K562 (cell line): Measurements from ENCODE around the gene TMEM150A. TPM values are rescaled to one million over a fixed set of nuclear protein-coding genes. Genes with fewer than 3 reads are reported as not detected.
A peak's percentile ranks its signal among the peaks of the same experiment; 100 is the strongest.

Source experiments
- CBFA2T2 ChIP-seq: fragments of 450-650 bp; conservative IDR thresholded peaks from 2 replicates; pipeline ENCODE4 v1.6.1; 2017; ENCODE audit warnings: mild to moderate bottlenecking
- ESRRA ChIP-seq: fragments of 450-650 bp; IDR thresholded peaks from 2 replicates; pipeline ENCODE4 v1.6.1; 2014; ENCODE audit warnings: low read depth, mild to moderate bottlenecking, moderate library complexity, borderline replicate concordance
- GMEB1 ChIP-seq: fragments of 250-450 bp; sonication (Bioruptor Pico); IDR thresholded peaks from 2 replicates; pipeline ENCODE4 v1.4.0; 2020; ENCODE audit warnings: mild to moderate bottlenecking
- JUNB ChIP-seq: fragments of 450-650 bp; formaldehyde crosslinking; conservative IDR thresholded peaks from 2 replicates; pipeline ENCODE4 v1.4.0; 2020; ENCODE audit warnings: mild to moderate bottlenecking
- KLF16 ChIP-seq: IDR thresholded peaks from 2 replicates; pipeline ENCODE4 v1.6.1; 2016; ENCODE audit warnings: antibody characterized with exemption
- MAFK ChIP-seq: IDR thresholded peaks from 2 replicates; pipeline ENCODE4 v1.6.1; 2011; ENCODE audit warnings: low read length, improper control_type of control experiment
- MTA1 ChIP-seq: fragments of 450-650 bp; IDR thresholded peaks from 2 replicates; pipeline ENCODE4 v1.6.1; 2017; ENCODE audit warnings: borderline replicate concordance
- NFE2L1 ChIP-seq: fragments of 450-650 bp; IDR thresholded peaks from 2 replicates; pipeline ENCODE4 v1.6.1; 2016; ENCODE audit warnings: missing genetic modification characterization, low read depth, mild to moderate bottlenecking, missing compliant biosample characterization, moderate library complexity, borderline replicate concordance
- NFRKB ChIP-seq: fragments of 450-650 bp; IDR thresholded peaks from 2 replicates; pipeline ENCODE4 v1.6.1; 2016; ENCODE audit warnings: low read depth
- PBX2 ChIP-seq, 2 experiments: IDR thresholded peaks in 1 of 2; conservative IDR thresholded peaks in 1 of 2; 2 replicates each; pipeline ENCODE4 v1.6.1; 2016; ENCODE audit warnings: low read depth in 2 of 2, mild to moderate bottlenecking in 1 of 2, missing compliant biosample characterization in 1 of 2, missing genetic modification characterization in 1 of 2, moderate library complexity in 1 of 2
- POLR2A ChIP-seq: fragments of 450-650 bp; conservative IDR thresholded peaks from 2 replicates; pipeline ENCODE4 v1.6.1; 2016
- SFPQ ChIP-seq: fragments of 200-400 bp; formaldehyde crosslinking; IDR thresholded peaks from 2 replicates; pipeline ENCODE4 v1.6.1; 2017; ENCODE audit warnings: mild to moderate bottlenecking, low read depth, low read length, moderate library complexity
- SIN3A ChIP-seq, 2 experiments: fragments of 150-350 bp in 1 of 2; IDR thresholded peaks; 2 replicates each; pipeline ENCODE4 v1.6.1; 2011 to 2016; ENCODE audit warnings: borderline replicate concordance in 2 of 2, low read depth in 2 of 2, low read length in 2 of 2, mild to moderate bottlenecking in 2 of 2, moderate library complexity in 2 of 2; ENCODE audit not compliant: control insufficient read depth in 1 of 2
- SMARCB1 ChIP-seq: IDR thresholded peaks from 2 replicates; pipeline ENCODE4 v1.6.1; 2011; ENCODE audit warnings: improper control_type of control experiment, low read depth; ENCODE audit not compliant: insufficient read length
- ZBTB1 ChIP-seq: sonication (generic); formaldehyde crosslinking; IDR thresholded peaks from 2 replicates; pipeline ENCODE4 v1.8.1; 2023; ENCODE audit warnings: missing genetic modification reagents, low read depth, mild to moderate bottlenecking, borderline replicate concordance
- ZFP91 ChIP-seq: sonication (generic); formaldehyde crosslinking; IDR thresholded peaks from 2 replicates; pipeline ENCODE4 v1.8.0; 2022; ENCODE audit warnings: mild to moderate bottlenecking, missing genetic modification reagents
- ZNF140 ChIP-seq: fragments of 250-450 bp; sonication (Bioruptor Pico); IDR thresholded peaks from 2 replicates; pipeline ENCODE4 v1.8.0; 2021; ENCODE audit warnings: moderate library complexity, mild to moderate bottlenecking, inconsistent platforms
- ZNF668 ChIP-seq: fragments of 250-450 bp; sonication (Bioruptor Pico); IDR thresholded peaks from 2 replicates; pipeline ENCODE4 v1.8.0; 2022; ENCODE audit warnings: mild to moderate bottlenecking, inconsistent platforms
- ZNF830 ChIP-seq: fragments of 250-450 bp; sonication (Bioruptor Pico); IDR thresholded peaks from 2 replicates; pipeline ENCODE4 v1.5.0; 2021; ENCODE audit warnings: mild to moderate bottlenecking
- polyA plus RNA-seq, 8 experiments: library from polyadenylated mRNA; depleted of rRNA in 4 of 8; stranded (reverse) in 5 of 8; unstranded in 3 of 8; fragments of >200 nt; fragmentation: Nextera tagmentation in 2 of 8; fragmentation: Illumina TruSeq in 1 of 8; extraction: Ambion mirVana in 2 of 8; extraction: Trizol in 1 of 8; gene quantifications; 2 replicates each; pipeline versions ENCODE4 v1.2.1 to v1.2.3, GENCODE V29; 2011 to 2014; ENCODE audit warnings: inconsistent platforms in 1 of 8, missing spikeins in 1 of 8
- total RNA-seq, 7 experiments: library from RNA; depleted of rRNA in 6 of 7; stranded (reverse); fragments of >200 nt in 6 of 7; fragmentation: Illumina TruSeq in 2 of 7; extraction: Trizol in 2 of 7; gene quantifications; 2 replicates each; pipeline versions ENCODE4 v1.2.1 to v1.2.3, GENCODE V29; 2011 to 2021; ENCODE audit warnings: low replicate concordance in 1 of 7

TMEM150A gene
- total and polyA plus RNA-seq, 9 of the 15 experiments (the other 6 are each of a cell fraction or from before 2014, with no cell fraction given) = 3.9 to 17.1 (median 8.4) TPM

GRCh38 chr2:85561280-85562212 is 41.0 kb downstream of the TMEM150A start, which contains the start of gene GGCX (continued):
- TF ChIP-seq GMEB1 (CRISPR knock-in tag) (peak; percentile 53; the same call in 1 of the 2 replicates), JUNB (CRISPR knock-in tag) (no peak), ZNF668 (CRISPR knock-in tag) (no peak), SIN3A (IDR thresholded peaks at IDR 0.05; ENCODE audit: borderline replicate concordance in 2 of 2, control insufficient read depth in 1 of 2, low read depth in 2 of 2, low read length in 2 of 2) (peak; percentile 79 to 88; a peak in 2 of 4 replicates), KLF16 (0 out of 2 replicates have a peak, but pooled peaks have one; percentile 10), MAFK (no peak), SFPQ (no peak), POLR2A (peak; percentile 95), NFRKB (peak; percentile 68), MTA1 (peak; percentile 47; the same call in 1 of the 2 replicates), ZNF140 (CRISPR knock-in tag) (no peak), ZFP91 (CRISPR knock-in tag) (no peak), CBFA2T2 (no peak), ZNF830 (CRISPR knock-in tag) (no peak), PBX2 (CRISPR knock-in tag; IDR thresholded peaks at IDR 0.05; ENCODE audit: low read depth) (no peak), PBX2 (tag; conservative IDR thresholded peaks at IDR 0.05; ENCODE audit: low read depth) (no peak), NFE2L1 (tag) (no peak), SMARCB1 (no peak), ZBTB1 (CRISPR knock-in tag) (no peak), ESRRA (peak; percentile 66; the same call in 1 of the 2 replicates)
